Retinal pigment epithelial cell (primary cell): ENCODE measurements around the gene STK10.
"Not testable (repeated sequence)": the region's sequence is repeated elsewhere in the genome, so short reads cannot be mapped to it uniquely, and the experiment has no call there.

Experiments used
- DNase-seq: peaks from one replicate; pipeline ENCODE4 v3.0.0-alpha.2; 2010; ENCODE audit warnings: low read depth
- H3K4me3 ChIP-seq: 2 replicates; pipeline ENCODE4 v1.5.1; 2011; ENCODE audit warnings: mild to moderate bottlenecking, low read length, control low read depth, moderate library complexity
- TF ChIP-seq, protein P1 (sequence below): conservative IDR thresholded peaks from 2 replicates; pipeline ENCODE4 v1.5.1; 2011; ENCODE audit warnings: low read depth, low read length, control low read depth, inconsistent platforms

Gene STK10

DNA sequence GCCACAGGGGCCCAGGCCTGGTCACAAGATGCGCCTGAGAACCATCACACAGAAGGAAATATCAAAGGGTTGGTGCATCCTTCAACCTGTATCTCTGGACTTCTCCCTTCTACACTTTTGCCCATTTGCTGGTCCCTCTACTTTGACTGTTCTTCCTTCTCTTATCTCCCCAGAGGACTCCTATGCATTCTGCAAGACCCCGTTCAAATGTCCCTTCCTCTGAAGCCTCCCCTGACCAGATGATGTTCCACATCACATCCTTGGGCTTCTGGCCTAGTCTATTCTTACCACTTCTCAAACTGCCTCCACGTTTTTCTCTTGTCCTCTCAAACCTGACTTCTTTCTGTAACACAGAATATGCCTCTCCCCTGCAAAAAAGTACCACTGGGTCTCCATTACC, 34.3 kb downstream of the STK10 start:
- TF ChIP-seq, protein P1, sequence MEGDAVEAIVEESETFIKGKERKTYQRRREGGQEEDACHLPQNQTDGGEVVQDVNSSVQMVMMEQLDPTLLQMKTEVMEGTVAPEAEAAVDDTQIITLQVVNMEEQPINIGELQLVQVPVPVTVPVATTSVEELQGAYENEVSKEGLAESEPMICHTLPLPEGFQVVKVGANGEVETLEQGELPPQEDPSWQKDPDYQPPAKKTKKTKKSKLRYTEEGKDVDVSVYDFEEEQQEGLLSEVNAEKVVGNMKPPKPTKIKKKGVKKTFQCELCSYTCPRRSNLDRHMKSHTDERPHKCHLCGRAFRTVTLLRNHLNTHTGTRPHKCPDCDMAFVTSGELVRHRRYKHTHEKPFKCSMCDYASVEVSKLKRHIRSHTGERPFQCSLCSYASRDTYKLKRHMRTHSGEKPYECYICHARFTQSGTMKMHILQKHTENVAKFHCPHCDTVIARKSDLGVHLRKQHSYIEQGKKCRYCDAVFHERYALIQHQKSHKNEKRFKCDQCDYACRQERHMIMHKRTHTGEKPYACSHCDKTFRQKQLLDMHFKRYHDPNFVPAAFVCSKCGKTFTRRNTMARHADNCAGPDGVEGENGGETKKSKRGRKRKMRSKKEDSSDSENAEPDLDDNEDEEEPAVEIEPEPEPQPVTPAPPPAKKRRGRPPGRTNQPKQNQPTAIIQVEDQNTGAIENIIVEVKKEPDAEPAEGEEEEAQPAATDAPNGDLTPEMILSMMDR: no peak
- no peak for DNase-seq
- H3K4me3 ChIP-seq: no peak overlapping the region

DNA sequence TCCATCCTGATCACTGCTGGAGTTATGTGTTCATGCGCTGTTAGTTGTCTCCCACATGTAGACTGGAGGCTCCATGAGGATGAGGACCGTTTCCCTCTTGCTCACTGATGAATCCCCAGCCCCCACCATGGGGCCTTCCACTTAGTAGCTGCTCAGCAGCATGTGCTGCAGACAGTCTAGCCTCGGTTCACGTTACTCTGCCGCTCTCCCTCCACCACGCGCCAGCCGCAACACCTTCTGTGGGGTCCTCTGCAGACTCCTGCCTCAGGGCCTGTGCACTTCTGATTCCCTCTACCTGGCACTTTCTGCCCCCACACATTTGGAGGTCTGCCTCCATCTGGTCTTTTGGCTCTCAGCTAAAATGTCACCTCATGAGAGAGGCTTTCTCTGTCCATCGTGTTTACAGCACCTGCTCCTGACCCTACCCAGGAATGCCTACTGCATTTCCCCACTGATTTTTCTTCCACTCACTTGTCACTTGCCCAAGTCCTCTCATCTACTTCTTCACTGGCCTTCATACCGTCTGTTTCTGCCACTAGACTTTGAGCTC, 36.3 kb downstream of the STK10 start:
- H3K4me3 ChIP-seq: no peak overlapping the region
- TF ChIP-seq, protein P1: no peak
- DNase-seq: no peak

DNA sequence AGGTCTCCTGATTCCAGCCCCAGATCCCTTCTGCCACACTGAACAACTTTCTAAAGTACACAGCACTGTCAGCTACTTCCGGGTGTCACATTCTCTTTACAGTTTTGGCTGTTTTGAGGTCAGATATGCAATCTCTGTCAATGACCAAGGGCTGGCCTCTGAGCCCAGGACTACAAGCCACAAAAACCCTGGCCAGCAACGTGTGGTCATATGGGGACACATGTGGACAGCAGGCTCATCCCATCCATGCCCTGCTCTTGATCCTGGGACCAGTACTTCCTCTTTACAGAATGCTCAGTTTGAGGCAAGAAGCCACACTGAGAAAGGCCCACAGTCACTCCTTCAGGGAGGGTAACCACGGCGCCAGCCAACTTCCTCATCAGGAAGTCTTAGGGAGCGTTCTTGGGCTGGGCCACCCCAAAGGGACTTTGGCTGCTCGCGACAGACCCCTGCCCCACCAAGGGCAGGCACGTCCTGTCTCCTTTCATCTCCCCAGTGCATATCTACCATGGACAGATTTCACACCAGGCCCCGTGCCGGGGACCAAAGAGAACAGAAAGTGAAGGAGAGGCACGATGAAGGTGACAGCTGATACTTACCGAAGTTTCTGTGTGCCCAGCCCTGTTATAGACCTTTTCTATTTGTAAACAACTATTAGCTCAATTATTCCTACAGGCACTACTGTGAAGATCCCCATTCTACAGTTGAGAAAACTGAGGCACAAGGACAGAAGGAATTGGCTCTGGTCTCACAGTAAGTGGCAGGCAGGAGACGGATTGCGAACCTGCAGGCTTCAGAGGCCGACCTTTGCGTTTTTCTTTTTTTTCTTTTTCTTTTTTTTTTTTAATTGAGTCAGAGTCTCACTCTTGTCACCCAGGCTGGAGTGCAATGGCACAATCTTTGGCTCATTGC, 37.3 kb downstream of the STK10 start:
- TF ChIP-seq, protein P1: no peak
- DNase-seq: no peak
- H3K4me3 ChIP-seq: no peak overlapping the region

DNA sequence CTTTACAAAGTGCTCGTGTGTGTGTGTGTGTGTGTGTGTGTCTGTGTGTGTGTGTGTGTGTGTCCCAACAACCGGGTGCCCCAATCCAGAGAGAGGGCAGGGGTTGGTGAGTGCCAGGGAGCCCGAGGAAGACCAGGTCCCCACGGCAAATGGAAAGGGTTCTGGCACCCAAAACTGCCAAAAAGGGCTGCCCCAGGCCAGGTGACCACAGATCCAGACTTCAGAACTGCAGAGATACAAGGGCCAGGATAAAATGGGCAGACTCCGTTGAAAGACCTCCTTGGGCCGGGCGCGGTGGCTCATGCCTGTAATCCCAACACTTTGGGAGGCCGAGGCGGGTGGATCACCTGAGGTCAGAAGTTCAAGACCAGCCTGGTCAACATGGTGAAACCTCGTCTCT, 38.5 kb downstream of the STK10 start:
- DNase-seq, H3K4me3 ChIP-seq: not testable (repeated sequence)

DNA sequence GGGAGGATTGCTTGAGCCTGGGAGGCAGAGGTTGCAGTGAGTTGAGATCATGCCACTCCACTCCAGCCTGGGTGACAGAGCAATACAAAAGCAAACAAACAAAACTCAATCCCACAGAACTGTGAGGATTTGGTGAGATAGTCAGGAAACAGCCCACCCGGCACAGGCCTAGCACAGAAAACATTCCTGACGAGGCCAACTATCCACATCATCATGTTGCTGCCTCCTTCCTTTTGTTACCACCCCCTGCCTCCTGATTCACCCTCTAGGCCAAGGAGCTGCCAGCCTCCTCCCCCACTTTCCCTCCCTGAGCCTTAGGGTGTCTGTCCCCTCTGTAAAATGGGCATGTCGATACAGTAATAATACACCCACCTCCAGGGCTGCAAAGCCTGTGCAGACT, 39.0 kb downstream of the STK10 start:
- TF ChIP-seq, protein P1: no peak
- DNase-seq: no peak
- no peak overlapping the region for H3K4me3 ChIP-seq

DNA sequence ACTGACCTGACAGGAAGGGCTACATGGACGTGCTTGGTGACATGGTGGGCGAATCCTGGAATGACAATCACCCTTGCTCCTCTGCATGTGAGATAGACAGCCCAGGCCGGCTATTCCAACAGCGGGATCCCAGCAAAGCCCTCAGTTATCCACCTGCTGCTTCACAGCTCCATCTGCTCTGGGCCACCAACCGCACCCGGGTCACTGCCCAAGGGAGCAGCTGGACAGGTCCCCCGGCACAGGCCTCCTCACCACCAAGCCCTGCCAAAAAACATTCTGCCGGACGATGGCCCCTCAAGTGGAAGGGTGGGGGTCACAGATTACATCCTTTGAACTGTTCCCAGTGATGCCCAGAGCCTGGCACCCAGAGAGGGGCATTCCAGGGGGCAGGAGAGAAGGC, 39.6 kb downstream of the STK10 start:
- TF ChIP-seq, protein P1: no peak
- no peak for DNase-seq
- no peak overlapping the region for H3K4me3 ChIP-seq

DNA sequence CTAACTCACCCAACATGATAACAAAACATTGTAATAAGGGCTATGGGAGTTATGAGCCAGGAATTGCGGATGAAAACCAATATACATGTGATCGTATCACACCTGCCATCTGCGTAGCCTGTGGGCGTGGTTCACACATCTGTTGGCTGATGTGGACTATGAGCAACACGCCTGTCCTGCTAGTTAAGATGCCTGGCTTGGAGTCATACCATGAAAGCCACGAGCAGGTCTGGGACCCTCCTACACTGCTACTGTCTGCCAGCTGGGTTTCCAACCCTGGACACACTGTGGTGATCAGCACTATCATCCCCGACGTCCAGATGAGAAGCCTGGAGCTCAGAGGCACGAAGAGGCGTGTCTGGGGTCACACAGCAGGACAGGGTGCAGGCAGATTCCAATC, 40.2 kb downstream of the STK10 start:
- TF ChIP-seq, protein P1: no peak
- no peak for DNase-seq
- H3K4me3 ChIP-seq: no peak overlapping the region
